Gastroesophageal sphincter (tissue), 2 donors: ENCODE data around the gene JPT2.

Experiments
- EP300 ChIP-seq: sonication (generic); formaldehyde crosslinking; IDR thresholded peaks from one replicate; pipeline ENCODE4 v1.6.1; 2017; ENCODE audit warnings: antibody characterized with exemption, mild to moderate bottlenecking
- POLR2A ChIP-seq, 2 donors: fragments of 450-650 bp; IDR thresholded peaks; one replicate each; pipeline ENCODE4 v1.6.1; 2017; ENCODE audit warnings: antibody characterized with exemption in 2 of 2, mild to moderate bottlenecking in 2 of 2, moderate library complexity in 1 of 2

- TF ChIP-seq EP300 (no peak), POLR2A (IDR thresholded peaks at IDR 0.05) (no peak)
These were observed 30.7 kb downstream of the JPT2 start for GRCh38 chr16:1708768-1709180.
